Measurements from ENCODE around the gene UACA. TPM values are rescaled to one million over a fixed set of nuclear protein-coding genes. Genes with fewer than 3 reads are reported as not detected.
A peak's percentile ranks its signal among the peaks of the same experiment; 100 is the strongest.

UACA gene
- polyA plus RNA-seq, 1 donor (not counting 4 experiments of a cell fraction or from before 2014, with no cell fraction given) = 26.6 TPM

GRCh38 chr15:70765504-70766281 lies 2.3 kb upstream of the UACA start:
- dilution Hi-C loops (cut with MboI; ENCODE audit: extremely low pct_ligation_motif_present, low sequenced_read_pairs) = no loop called here

GRCh38 chr15:70763950-70764730 lies 782 bp upstream of the UACA start:
- TF ChIP-seq EZH2 (IDR thresholded peaks at IDR 0.05; ENCODE audit: low read length) (no peak), CTCF (optimal IDR thresholded peaks at IDR 0.05 in 1 of 3, IDR thresholded peaks at IDR 0.05 in 1 of 3, conservative IDR thresholded peaks at IDR 0.05 in 1 of 3; ENCODE audit: extremely low read depth in 1 of 3, insufficient read depth in 2 of 3, low read length in 3 of 3) (no peak)
- DNase-seq (ENCODE audit: low read depth, low spot score) = no peak

More at GRCh38 chr15:70765504-70766281, 2.3 kb upstream of the UACA start:
- Histone ChIP-seq H3K9ac (ENCODE audit: control insufficient read depth, extremely low read depth, insufficient read depth, low read length) (no peak overlapping the region), H3K36me3 (ENCODE audit: control insufficient read depth in 2 of 2, extremely low read depth in 1 of 2, insufficient read depth in 2 of 2, low read length in 2 of 2) (no peaks in the 10 kb centered on the region), H3K4me1 (ENCODE audit: control insufficient read depth, extremely low read depth, insufficient read depth, low read length) (peaks cover 19% of the 10 kb centered on the region), H2AFZ (ENCODE audit: control insufficient read depth, low read length) (no peak overlapping the region), H3K27me3 (ENCODE audit: control insufficient read depth, extremely low read depth, insufficient read depth, low read length) (no peaks in the 10 kb centered on the region), H3K79me2 (ENCODE audit: control insufficient read depth, insufficient read depth, low read length) (peaks cover 17% of the 10 kb centered on the region), H3K4me3 (ENCODE audit: control insufficient read depth in 2 of 3, extremely low read depth in 1 of 3, insufficient read depth in 2 of 3, low read depth in 1 of 3, low read length in 3 of 3) (no peak overlapping the region), H3K4me2 (ENCODE audit: control insufficient read depth, extremely low read depth, insufficient read depth, low read depth, low read length) (no peak overlapping the region), H4K20me1 (ENCODE audit: control insufficient read depth, extremely low read depth, insufficient read depth, low read length) (no peaks in the 10 kb centered on the region), H3K9me1 (ENCODE audit: control insufficient read depth, extremely low read depth, insufficient read depth, low read length) (no peaks in the 10 kb centered on the region), H3K9me3 (ENCODE audit: control insufficient read depth, low read depth, low read length) (no peaks in the 10 kb centered on the region), H3K27ac (ENCODE audit: control insufficient read depth, insufficient read depth, low read length) (no peak overlapping the region)
- DNase-seq (ENCODE audit: low read depth, low spot score) (no peak), FAIRE-seq (peak; percentile 58)
- no peak for TF ChIP-seq EZH2 (IDR thresholded peaks at IDR 0.05; ENCODE audit: low read length)
- no peak for TF ChIP-seq CTCF (optimal IDR thresholded peaks at IDR 0.05 in 1 of 3, IDR thresholded peaks at IDR 0.05 in 1 of 3, conservative IDR thresholded peaks at IDR 0.05 in 1 of 3; ENCODE audit: extremely low read depth in 1 of 3, insufficient read depth in 2 of 3, low read length in 3 of 3)

More at GRCh38 chr15:70763950-70764730, 782 bp upstream of the UACA start:
- FAIRE-seq = peak; percentile 61
- peak overlapping the region; percentile 86 for H3K27ac ChIP-seq (ENCODE audit: control insufficient read depth, insufficient read depth, low read length)
- no peaks in the 10 kb centered on the region for H3K9me3 ChIP-seq (ENCODE audit: control insufficient read depth, low read depth, low read length)
- peak overlapping the region; percentile 95 for H3K9ac ChIP-seq (ENCODE audit: control insufficient read depth, extremely low read depth, insufficient read depth, low read length)
- H3K4me3 ChIP-seq (ENCODE audit: control insufficient read depth in 2 of 3, extremely low read depth in 1 of 3, insufficient read depth in 2 of 3, low read depth in 1 of 3, low read length in 3 of 3) = peak overlapping the region; percentile 81 to 93 (median 81)
- H3K9me1 ChIP-seq (ENCODE audit: control insufficient read depth, extremely low read depth, insufficient read depth, low read length) = no peaks in the 10 kb centered on the region
- H3K4me2 ChIP-seq (ENCODE audit: control insufficient read depth, extremely low read depth, insufficient read depth, low read depth, low read length) = peak overlapping the region; percentile 94
- H3K36me3 ChIP-seq (ENCODE audit: control insufficient read depth in 2 of 2, extremely low read depth in 1 of 2, insufficient read depth in 2 of 2, low read length in 2 of 2) = no peaks in the 10 kb centered on the region
- no peaks in the 10 kb centered on the region for H4K20me1 ChIP-seq (ENCODE audit: control insufficient read depth, extremely low read depth, insufficient read depth, low read length)
- dilution Hi-C loops (cut with MboI; ENCODE audit: extremely low pct_ligation_motif_present, low sequenced_read_pairs) = no loop called here
- H3K79me2 ChIP-seq (ENCODE audit: control insufficient read depth, insufficient read depth, low read length) = peaks cover 25% of the 10 kb centered on the region
- no peaks in the 10 kb centered on the region for H3K27me3 ChIP-seq (ENCODE audit: control insufficient read depth, extremely low read depth, insufficient read depth, low read length)
- peaks cover 15% of the 10 kb centered on the region for H3K4me1 ChIP-seq (ENCODE audit: control insufficient read depth, extremely low read depth, insufficient read depth, low read length)
- peak overlapping the region; percentile 78 for H2AFZ ChIP-seq (ENCODE audit: control insufficient read depth, low read length)
